ENCODE results near the gene YJU2.
"Not testable (repeated sequence)": the region's sequence is repeated elsewhere in the genome, so short reads cannot be mapped to it uniquely, and the experiment has no call there.

The YJU2 gene

DNA sequence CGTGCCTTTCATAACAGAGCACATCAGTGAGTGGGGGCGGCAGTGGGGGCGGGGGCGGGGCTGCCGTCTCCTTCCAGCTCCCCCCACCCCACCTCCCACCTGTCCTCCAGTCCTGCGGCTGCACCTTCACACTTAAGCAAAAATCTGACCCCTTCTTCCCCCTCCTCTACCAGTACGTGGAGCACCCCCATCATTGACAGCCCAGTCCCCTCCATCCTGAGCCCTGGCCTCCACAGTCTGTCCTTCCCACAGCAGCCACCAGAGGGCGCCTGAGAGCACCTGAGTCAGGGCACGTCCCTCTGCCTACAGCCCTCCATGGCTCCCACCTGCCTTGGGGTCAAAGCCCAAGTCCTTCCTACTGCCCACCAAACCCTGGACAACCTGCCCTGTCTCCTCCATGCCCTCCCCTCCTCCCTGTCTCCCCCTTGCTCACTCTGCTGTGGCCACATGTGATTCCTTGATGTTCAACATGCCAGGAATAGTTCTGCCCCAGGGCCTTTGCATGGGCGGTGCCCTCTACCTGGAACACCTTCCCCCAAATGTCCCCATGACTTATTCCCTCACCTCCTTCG lies 13.5 kb upstream of the YJU2 start:
- TF ChIP-seq, protein P1, sequence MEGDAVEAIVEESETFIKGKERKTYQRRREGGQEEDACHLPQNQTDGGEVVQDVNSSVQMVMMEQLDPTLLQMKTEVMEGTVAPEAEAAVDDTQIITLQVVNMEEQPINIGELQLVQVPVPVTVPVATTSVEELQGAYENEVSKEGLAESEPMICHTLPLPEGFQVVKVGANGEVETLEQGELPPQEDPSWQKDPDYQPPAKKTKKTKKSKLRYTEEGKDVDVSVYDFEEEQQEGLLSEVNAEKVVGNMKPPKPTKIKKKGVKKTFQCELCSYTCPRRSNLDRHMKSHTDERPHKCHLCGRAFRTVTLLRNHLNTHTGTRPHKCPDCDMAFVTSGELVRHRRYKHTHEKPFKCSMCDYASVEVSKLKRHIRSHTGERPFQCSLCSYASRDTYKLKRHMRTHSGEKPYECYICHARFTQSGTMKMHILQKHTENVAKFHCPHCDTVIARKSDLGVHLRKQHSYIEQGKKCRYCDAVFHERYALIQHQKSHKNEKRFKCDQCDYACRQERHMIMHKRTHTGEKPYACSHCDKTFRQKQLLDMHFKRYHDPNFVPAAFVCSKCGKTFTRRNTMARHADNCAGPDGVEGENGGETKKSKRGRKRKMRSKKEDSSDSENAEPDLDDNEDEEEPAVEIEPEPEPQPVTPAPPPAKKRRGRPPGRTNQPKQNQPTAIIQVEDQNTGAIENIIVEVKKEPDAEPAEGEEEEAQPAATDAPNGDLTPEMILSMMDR (IDR thresholded peaks at IDR 0.05; ENCODE audit: extremely low read depth, insufficient read depth, missing control alignments), result peak; percentile 88
- in situ Hi-C loops (cut with MboI; ENCODE audit: low pct_unique_long_range_greater_than_20kb, low sequenced_read_pairs, unreplicated experiment), result no loop called here
- peak; percentile 55 for DNase-seq (ENCODE audit: low spot score)

DNA sequence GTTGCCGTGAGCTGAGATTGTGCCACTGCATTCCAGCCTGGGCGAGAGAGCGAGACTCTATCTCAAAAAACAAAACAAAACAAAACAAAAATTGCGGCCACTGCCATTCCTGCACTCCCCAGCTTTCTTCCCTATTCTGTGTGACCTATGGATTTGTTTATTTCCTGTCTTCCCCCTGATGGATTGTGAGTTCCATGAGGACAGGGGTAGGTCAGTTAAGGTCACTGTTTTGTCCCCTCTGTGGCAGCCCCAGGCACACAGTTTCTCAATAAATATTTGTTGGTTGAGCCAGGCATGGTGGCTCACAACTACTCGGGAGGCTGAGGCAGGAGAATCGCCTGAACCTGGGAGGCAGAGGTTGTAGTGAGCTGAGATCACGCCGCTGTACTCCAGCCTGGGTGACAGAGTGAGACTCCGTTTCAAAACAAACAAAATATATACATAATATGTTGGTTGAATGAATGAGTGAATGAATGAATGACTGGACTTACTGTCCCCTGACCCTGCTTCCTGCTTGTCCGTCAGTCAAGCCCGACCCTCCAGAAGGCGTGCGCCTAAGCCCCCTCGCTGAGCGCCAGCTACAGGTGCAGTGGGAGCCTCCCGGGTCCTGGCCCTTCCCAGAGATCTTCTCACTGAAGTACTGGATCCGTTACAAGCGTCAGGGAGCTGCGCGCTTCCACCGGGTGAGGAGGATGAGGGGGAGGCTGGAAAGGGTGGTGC lies 12.6 kb upstream of the YJU2 start:
- no peak for DNase-seq (ENCODE audit: low spot score)
- in situ Hi-C loops (cut with MboI; ENCODE audit: low pct_unique_long_range_greater_than_20kb, low sequenced_read_pairs, unreplicated experiment), result no loop called here
- TF ChIP-seq, protein P1 (IDR thresholded peaks at IDR 0.05; ENCODE audit: extremely low read depth, insufficient read depth, missing control alignments), result no peak

DNA sequence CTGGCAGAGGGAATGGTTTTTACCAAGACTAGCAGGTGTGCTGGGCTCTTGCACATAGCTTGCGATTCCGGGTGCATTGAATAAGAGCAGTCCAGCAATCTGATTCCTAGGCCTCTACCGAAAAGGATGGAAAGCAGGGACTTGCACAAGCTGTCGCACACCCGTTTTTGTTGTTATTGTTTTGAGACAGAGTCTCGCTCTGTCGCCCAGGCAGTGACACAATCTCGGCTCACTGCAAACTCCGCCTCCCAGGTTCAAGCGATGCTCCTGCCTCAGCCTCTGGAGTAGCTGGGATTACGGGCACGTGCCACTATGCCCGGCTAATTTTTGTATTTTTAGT lies 12.0 kb upstream of the YJU2 start:
- in situ Hi-C loops (cut with MboI; ENCODE audit: low pct_unique_long_range_greater_than_20kb, low sequenced_read_pairs, unreplicated experiment), result no loop called here

DNA sequence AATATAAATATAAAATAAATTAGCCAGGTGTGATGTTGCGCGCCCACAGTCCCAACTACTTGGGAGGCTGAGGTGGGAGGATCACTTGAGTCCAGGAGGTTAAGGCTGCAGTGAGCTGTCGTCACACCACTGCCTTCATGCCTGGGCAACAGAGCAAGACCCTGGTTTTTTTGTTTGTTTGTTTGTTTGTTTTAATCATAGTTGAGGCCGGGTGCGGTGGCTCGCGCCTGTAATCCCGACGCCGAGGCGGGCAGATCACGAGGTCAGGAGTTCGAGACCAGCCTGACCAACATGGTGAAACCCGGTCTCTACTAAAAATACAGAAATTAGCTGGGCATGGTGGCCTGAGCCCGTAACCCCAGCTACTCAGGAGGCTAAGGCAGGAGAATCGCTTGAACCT lies 9.4 kb upstream of the YJU2 start:
- in situ Hi-C loops (cut with MboI; ENCODE audit: low pct_unique_long_range_greater_than_20kb, low sequenced_read_pairs, unreplicated experiment); DNase-seq (ENCODE audit: low spot score): not testable (repeated sequence)

More for the DNA sequence above, 12.0 kb upstream of the YJU2 start:
- TF ChIP-seq, protein P1 (IDR thresholded peaks at IDR 0.05; ENCODE audit: extremely low read depth, insufficient read depth, missing control alignments), result no peak
- DNase-seq (ENCODE audit: low spot score), result no peak

DNA sequence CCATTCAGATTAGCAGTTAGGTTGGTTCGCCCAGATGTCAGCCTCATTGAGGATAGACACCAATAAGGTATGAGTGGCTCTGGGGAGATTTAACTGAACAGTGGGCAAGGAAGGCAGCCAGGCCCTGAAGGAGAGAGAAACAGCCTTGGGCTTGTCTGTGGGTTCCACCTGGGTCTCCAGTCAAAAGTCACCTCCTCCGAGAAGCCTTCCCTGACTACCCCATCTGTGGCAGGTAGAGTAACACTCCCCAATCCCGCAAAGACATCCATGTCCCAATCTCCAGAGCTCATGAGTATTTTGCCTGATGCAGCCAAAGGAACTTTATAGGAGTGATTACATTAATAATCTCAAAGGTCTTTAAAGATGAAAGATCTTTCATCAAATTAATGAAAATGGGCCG lies 8.0 kb upstream of the YJU2 start:
- no peak for DNase-seq (ENCODE audit: low spot score)
- TF ChIP-seq, protein P1 (IDR thresholded peaks at IDR 0.05; ENCODE audit: extremely low read depth, insufficient read depth, missing control alignments), result no peak
- in situ Hi-C loops (cut with MboI; ENCODE audit: low pct_unique_long_range_greater_than_20kb, low sequenced_read_pairs, unreplicated experiment), result no loop called here

DNA sequence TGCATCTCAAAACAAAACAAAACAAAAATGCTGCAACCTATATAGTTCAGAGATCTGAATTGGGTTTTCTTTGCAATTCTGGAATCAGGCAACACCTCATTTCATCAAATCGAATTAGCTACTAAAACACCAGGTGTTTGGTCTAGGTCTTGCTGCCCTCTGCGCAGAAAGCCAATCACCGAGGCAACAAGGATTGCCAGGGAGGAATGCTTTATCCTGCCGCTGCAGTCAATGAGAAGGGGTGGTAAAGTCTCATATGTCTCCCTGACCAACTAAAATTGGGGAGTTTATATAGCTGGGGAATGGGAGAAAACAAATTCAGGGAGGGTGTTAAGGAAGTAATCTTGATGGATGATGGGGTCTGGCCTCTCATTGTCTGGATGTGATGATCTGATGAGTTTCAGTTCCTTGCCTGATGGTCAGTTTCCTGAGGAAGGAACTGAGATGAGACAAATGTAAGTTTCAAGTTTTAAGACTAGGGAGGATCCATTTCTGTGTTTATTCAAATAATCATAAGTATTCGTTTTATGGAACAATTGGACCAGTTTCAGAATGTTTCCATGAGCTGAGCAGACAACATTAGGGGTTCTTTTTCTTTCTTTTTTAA lies 5.0 kb upstream of the YJU2 start:
- no peak for DNase-seq (ENCODE audit: low spot score)
- TF ChIP-seq, protein P1 (IDR thresholded peaks at IDR 0.05; ENCODE audit: extremely low read depth, insufficient read depth, missing control alignments), result no peak
- in situ Hi-C loops (cut with MboI; ENCODE audit: low pct_unique_long_range_greater_than_20kb, low sequenced_read_pairs, unreplicated experiment), result no loop called here

DNA sequence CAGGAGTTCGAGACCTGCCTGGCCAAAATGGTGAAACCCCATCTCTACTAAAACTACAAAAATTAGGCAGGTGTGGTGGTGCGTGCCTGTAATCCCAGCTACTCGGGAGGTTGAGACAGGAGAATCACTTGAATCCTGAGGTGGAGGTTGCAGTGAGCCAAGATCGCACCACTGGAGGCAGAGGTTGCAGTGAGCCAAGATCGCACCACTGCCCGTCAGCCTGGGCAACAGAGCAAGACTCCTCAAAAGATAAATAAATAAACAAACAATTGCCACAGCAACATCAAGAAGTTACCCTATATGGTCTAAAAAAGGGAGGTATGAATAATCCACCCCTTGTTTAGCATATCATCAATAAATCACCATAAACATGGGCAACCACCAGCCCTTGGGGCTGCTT lies 942 bp upstream of the YJU2 start:
- in situ Hi-C loops (cut with MboI; ENCODE audit: low pct_unique_long_range_greater_than_20kb, low sequenced_read_pairs, unreplicated experiment); DNase-seq (ENCODE audit: low spot score): not testable (repeated sequence)
